HepG2 (cell line): ENCODE results near the gene TAF6L. TPM values are rescaled to one million over a fixed set of nuclear protein-coding genes. Genes with fewer than 3 reads are reported as not detected.

Experiments
- ATAC-seq: fragments of 200-7000 bp; cut with Tn5 transposase; 3 replicates; pipeline ENCODE4 v1.9.1; 2020; ENCODE audit warnings: mild to moderate bottlenecking, moderate library complexity
- BruUV-seq: library from RNA; stranded (reverse); fragments of 400-500 nt; replicated peaks from 2 replicates; lab custom pipeline; 2021; lab: Mats Ljungman, UMichigan
- CTCF ChIA-PET: fragments of 300-600 bp; formaldehyde crosslinking; extraction: SDS; loops from one replicate; lab custom pipeline; 2021; ENCODE audit warnings: low total read pairs, inconsistent platforms, low intra/inter-chr PET ratio; lab: Yijun Ruan, JAX
- POLR2A ChIA-PET: fragments of 350-600 bp; sonication (Branson Sonifier 250); formaldehyde crosslinking; loops from one replicate; lab custom pipeline; 2020; ENCODE audit warnings: antibody characterized with exemption, inconsistent platforms; lab: Yijun Ruan, JAX
- DNase-seq: peaks from one replicate; pipeline ENCODE4 v3.0.0-alpha.2; 2015; ENCODE audit warnings: low spot score
- FAIRE-seq: peaks from 3 replicates; lab custom pipeline; 2011; peaks lifted over from hg19 to GRCh38; lab: Jason Lieb, UNC
- H2AFZ ChIP-seq: one replicate; pipeline ENCODE4 v1.6.1; 2011; ENCODE audit warnings: low read length, inconsistent platforms
- H3K27ac ChIP-seq: fragments of 300-600 bp; 3 replicates; pipeline ENCODE4 v1.8.0; 2011; ENCODE audit warnings: mixed run types, mild to moderate bottlenecking, mixed read lengths, low read length, inconsistent platforms; ENCODE audit not compliant: insufficient read depth; ENCODE audit errors: extremely low read length
- H3K27me3 ChIP-seq, 2 experiments: fragments of 200-600 bp in 1 of 2; 2 replicates in 1 of 2; 3 replicates in 1 of 2; pipeline versions ENCODE4 v1.6.0 to v1.8.0; 2011; ENCODE audit warnings: low read length in 2 of 2, mild to moderate bottlenecking in 2 of 2, moderate library complexity in 2 of 2, inconsistent platforms in 1 of 2; ENCODE audit not compliant: insufficient read depth in 2 of 2, control insufficient read depth in 1 of 2
- H3K36me3 ChIP-seq, 2 experiments: fragments of 200-600 bp in 1 of 2; replicated peaks in 1 of 2; 2 replicates in 1 of 2; 3 replicates in 1 of 2; pipeline versions ENCODE4 v1.5.1 to v1.8.0; 2011; ENCODE audit warnings: low read length in 2 of 2, inconsistent platforms in 1 of 2; ENCODE audit not compliant: insufficient read depth in 2 of 2, control insufficient read depth in 1 of 2
- H3K4me1 ChIP-seq: 2 replicates; pipeline ENCODE4 v1.5.1; 2012; ENCODE audit warnings: low read length, inconsistent platforms; ENCODE audit not compliant: insufficient read depth
- H3K4me2 ChIP-seq: 2 replicates; pipeline ENCODE4 v1.6.0; 2011; ENCODE audit warnings: low read depth, low read length, inconsistent platforms
- H3K4me3 ChIP-seq, 3 experiments: fragments of 200-600 bp in 1 of 3; sonication (generic), shearing (Covaris generic) in 1 of 3; replicated peaks in 1 of 3; 2 replicates each; pipeline ENCODE4 v1.5.1; 2011 to 2016; ENCODE audit warnings: low read length in 3 of 3, inconsistent platforms in 2 of 3, low read depth in 2 of 3, mild to moderate bottlenecking in 2 of 3, control low read depth in 1 of 3, mixed read lengths in 1 of 3; ENCODE audit not compliant: insufficient read depth in 1 of 3
- H3K79me2 ChIP-seq: one replicate; pipeline ENCODE4 v1.6.1; 2011; ENCODE audit warnings: low read length, inconsistent platforms; ENCODE audit not compliant: insufficient read depth
- H3K9ac ChIP-seq: 2 replicates; pipeline ENCODE4 v1.6.0; 2011; ENCODE audit warnings: mild to moderate bottlenecking, low read depth, low read length, inconsistent platforms; ENCODE audit not compliant: insufficient read depth
- H3K9me3 ChIP-seq: 2 replicates; pipeline ENCODE4 v1.5.1; 2012; ENCODE audit warnings: mild to moderate bottlenecking, low read length
- H4K20me1 ChIP-seq: 2 replicates; pipeline ENCODE4 v1.6.0; 2011; ENCODE audit warnings: inconsistent platforms, mild to moderate bottlenecking, low read length, moderate library complexity; ENCODE audit not compliant: insufficient read depth
- AGO2 ChIP-seq: fragments of 200-400 bp; formaldehyde crosslinking; optimal IDR thresholded peaks from 2 replicates; pipeline ENCODE3; 2017; ENCODE audit warnings: mild to moderate bottlenecking, low read depth, low read length, moderate library complexity
- CCDC6 ChIP-seq: sonication (generic); formaldehyde crosslinking; IDR thresholded peaks from 2 replicates; pipeline ENCODE4 v1.8.1; 2022; ENCODE audit warnings: mild to moderate bottlenecking, missing genetic modification reagents, moderate library complexity
- EED ChIP-seq: sonication (generic); formaldehyde crosslinking; IDR thresholded peaks from 2 replicates; pipeline ENCODE4 v1.5.0; 2020; ENCODE audit warnings: mild to moderate bottlenecking, missing genetic modification reagents
- FOXA1 ChIP-seq, 2 experiments: fragments of 450-650 bp in 1 of 2; sonication (generic) in 1 of 2; formaldehyde crosslinking in 1 of 2; IDR thresholded peaks; 2 replicates each; pipeline versions ENCODE4 v1.4.0 to v1.6.1; 2016 to 2020; ENCODE audit warnings: missing genetic modification reagents in 1 of 2
- MIXL1 ChIP-seq: IDR thresholded peaks from 2 replicates; pipeline ENCODE4 v1.6.1; 2016
- MTA3 ChIP-seq: sonication (generic); formaldehyde crosslinking; IDR thresholded peaks from 2 replicates; pipeline ENCODE4 v1.4.0; 2020; ENCODE audit warnings: missing genetic modification reagents
- POLR2G ChIP-seq: fragments of 200-400 bp; formaldehyde crosslinking; IDR thresholded peaks from 2 replicates; pipeline ENCODE4 v1.6.1; 2018; ENCODE audit warnings: mild to moderate bottlenecking, low read depth, low read length, moderate library complexity
- SOX6 ChIP-seq, 2 experiments: fragments of 450-650 bp in 1 of 2; sonication (generic) in 1 of 2; formaldehyde crosslinking in 1 of 2; IDR thresholded peaks; 2 replicates each; pipeline versions ENCODE4 v1.4.0 to v1.6.1; 2017 to 2020; ENCODE audit warnings: antibody characterized with exemption in 1 of 2, mild to moderate bottlenecking in 1 of 2, missing genetic modification reagents in 1 of 2
- TRIM22 ChIP-seq: fragments of 450-650 bp; IDR thresholded peaks from 2 replicates; pipeline ENCODE4 v1.6.1; 2017
- ZNF232 ChIP-seq: sonication (generic); formaldehyde crosslinking; IDR thresholded peaks from 2 replicates; pipeline ENCODE4 v1.4.0; 2020; ENCODE audit warnings: missing genetic modification reagents, borderline replicate concordance
- ZNF607 ChIP-seq: sonication (generic); formaldehyde crosslinking; IDR thresholded peaks from 2 replicates; pipeline ENCODE4 v1.5.1; 2020; ENCODE audit warnings: missing genetic modification reagents, mild to moderate bottlenecking, borderline replicate concordance
- WGBS: methylation state at CpG from one replicate; pipeline ENCODE4 v1.1.6; 2017; ENCODE audit warnings: low lambda C conversion rate; 5-methylcytosine and 5-hydroxymethylcytosine counted together
- in situ Hi-C: cut with HindIII; loops from 2 replicates; pipeline ENCODE4 v1.10.0; 2017; ENCODE audit warnings: low pct_unique_long_range_greater_than_20kb; ENCODE audit not compliant: extremely low pct_ligation_motif_present
- intact Hi-C: fragments of 100-400 bp; cut with micrococcal nuclease; formaldehyde crosslinking; loops from one replicate; pipeline ENCODE4 v1.10.0; 2022; ENCODE audit not compliant: unreplicated experiment
- polyA plus RNA-seq, 8 experiments: library from polyadenylated mRNA; depleted of rRNA in 3 of 8; stranded (reverse) in 7 of 8; unstranded in 1 of 8; fragments of >200 nt; fragmentation: Illumina TruSeq in 4 of 8; extraction: Trizol in 4 of 8; gene quantifications; 2 replicates each; pipeline versions ENCODE4 v1.2.1 to v1.2.3, GENCODE V29; 2011 to 2016; ENCODE audit warnings: low read depth in 4 of 8, missing spikeins in 1 of 8, mixed read lengths in 1 of 8; ENCODE audit not compliant: insufficient read depth in 1 of 8
- total RNA-seq, 5 experiments: library from RNA; depleted of rRNA; stranded (reverse); fragments of >200 nt; fragmentation: Illumina TruSeq; extraction: Trizol; gene quantifications; 2 replicates each; pipeline ENCODE4 v1.2.3, GENCODE V29; 2016; ENCODE audit warnings: low read depth in 1 of 5
- TF ChIP-seq, protein P1 (sequence below): sonication (generic); formaldehyde crosslinking; conservative IDR thresholded peaks from 2 replicates; pipeline ENCODE4 v1.5.0; 2020; ENCODE audit warnings: missing genetic modification reagents
- TF ChIP-seq, protein P2 (sequence below): IDR thresholded peaks from 2 replicates; pipeline ENCODE4 v1.6.1; 2016; ENCODE audit warnings: missing genetic modification reagents, missing compliant biosample characterization
- TF ChIP-seq, protein P3 (sequence below): sonication (generic); formaldehyde crosslinking; IDR thresholded peaks from 2 replicates; pipeline ENCODE4 v1.5.0; 2020; ENCODE audit warnings: mild to moderate bottlenecking, missing genetic modification reagents

TAF6L gene
- total and polyA plus RNA-seq, 2 of the 13 experiments (the other 11 are each of a cell fraction or from before 2014, with no cell fraction given): 12.6 to 19.4 TPM

DNA sequence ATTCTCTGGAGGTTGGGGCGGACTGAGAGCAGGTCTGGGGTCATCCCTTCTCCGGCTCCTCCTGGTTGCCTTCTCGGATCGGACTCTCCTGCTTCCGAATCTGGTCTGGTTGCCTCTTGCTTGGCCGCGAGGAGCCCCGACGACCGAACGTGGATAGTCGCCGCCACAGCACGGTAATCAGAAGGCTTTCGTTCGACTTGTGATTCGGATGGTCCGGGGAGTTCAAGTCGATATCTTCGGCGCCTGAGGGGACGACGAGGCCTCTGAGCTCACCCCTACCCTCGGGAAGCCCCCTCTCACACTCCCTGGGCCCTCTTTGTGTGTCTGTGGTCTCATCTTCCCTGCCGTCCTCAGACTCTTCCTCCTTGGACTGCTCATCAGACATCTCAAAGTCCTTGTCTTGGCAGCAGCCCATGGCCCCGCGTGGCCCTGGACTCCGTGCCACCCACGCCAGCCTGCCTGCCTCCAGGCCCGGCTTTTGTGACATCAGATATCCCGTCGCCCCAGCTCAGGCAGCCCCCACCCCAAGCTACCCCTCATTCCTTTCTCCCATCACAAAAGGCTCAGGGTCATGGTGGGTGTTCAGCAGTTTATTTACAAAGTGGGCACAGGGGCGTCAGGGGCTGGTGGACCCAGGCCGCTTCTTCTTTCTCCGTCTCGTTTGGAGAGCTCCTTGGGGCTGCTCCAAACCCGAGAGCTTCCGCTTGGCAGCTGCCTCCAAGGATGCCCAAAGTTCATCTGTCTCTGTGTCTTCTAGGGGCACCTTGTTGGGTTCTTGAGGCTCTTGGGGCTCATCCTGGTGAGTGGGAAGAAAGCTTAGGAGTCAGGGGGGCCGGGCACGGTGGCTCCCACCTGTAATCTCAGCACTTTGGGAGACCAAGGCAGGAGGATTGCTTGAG, 61.4 kb downstream of the TAF6L start, which contains the start of gene TEX54:
TEX54 (minus strand) TSS at position 506 of the 899 bp plus-strand sequence.
- H3K4me1 ChIP-seq: peaks cover 35% of the 10 kb centered on the region
- ChIA-PET POLR2A (interaction anchor here (0.6 to 2.8 kb wide), 36 partner anchors 8 to 259 kb away, joined by 3 to 164 read pairs (median 6); partner anchors contain the start of genes BSCL2, C11orf98, CSKMT and EEF1G), CTCF (no interaction called here)
- whole genome bisulfite sequencing: 21% methylated on average over 37 of the region's 40 CpGs
- no peak within 1 kb of the TSS for H2AFZ ChIP-seq
- peak within 1 kb of the TSS; percentile 95 for H3K27ac ChIP-seq
- peak within 1 kb of the TSS; percentile 92 for H3K4me2 ChIP-seq
- no peaks in the 10 kb centered on the region; a peak in 1 of 5 replicates for H3K27me3 ChIP-seq
- no peaks in the 10 kb centered on the region for H3K9me3 ChIP-seq
- ATAC-seq (peak; percentile 20), DNase-seq (no peak), FAIRE-seq (no peak)
- in situ Hi-C loops: loop anchor here (5.0 kb wide), 1 partner anchor 45 kb away; the partner anchor contains the start of gene TMEM179B
- intact Hi-C loops: no loop called here
- peak within 1 kb of the TSS; percentile 78 to 100 (median 99) for H3K4me3 ChIP-seq
- TSS peak; percentile 91 for BruUV-seq
- peak within 1 kb of the TSS; percentile 94 for H3K9ac ChIP-seq
- H4K20me1 ChIP-seq: no peaks in the 10 kb centered on the region
- peaks cover 19 to 39% of the 10 kb centered on the region in 2 experiments for H3K36me3 ChIP-seq
- peaks cover 37% of the 10 kb centered on the region for H3K79me2 ChIP-seq
- TF ChIP-seq FOXA1 (IDR thresholded peaks at IDR 0.05) (no peak), FOXA1 (CRISPR knock-in tag; IDR thresholded peaks at IDR 0.05) (no peak), EED (0 out of 2 replicates have a peak, but pooled peaks have one; percentile 46), POLR2G (no peak), CCDC6 (CRISPR knock-in tag) (no peak), TRIM22 (no peak), MTA3 (CRISPR knock-in tag) (no peak), SOX6 (IDR thresholded peaks at IDR 0.05) (no peak), SOX6 (CRISPR knock-in tag; IDR thresholded peaks at IDR 0.05) (no peak), ZNF607 (CRISPR knock-in tag) (no peak), ZNF232 (CRISPR knock-in tag) (0 out of 2 replicates have a peak, but pooled peaks have one; percentile 37), MIXL1 (no peak), AGO2 (peak; percentile 91)
- TF ChIP-seq, protein P1, sequence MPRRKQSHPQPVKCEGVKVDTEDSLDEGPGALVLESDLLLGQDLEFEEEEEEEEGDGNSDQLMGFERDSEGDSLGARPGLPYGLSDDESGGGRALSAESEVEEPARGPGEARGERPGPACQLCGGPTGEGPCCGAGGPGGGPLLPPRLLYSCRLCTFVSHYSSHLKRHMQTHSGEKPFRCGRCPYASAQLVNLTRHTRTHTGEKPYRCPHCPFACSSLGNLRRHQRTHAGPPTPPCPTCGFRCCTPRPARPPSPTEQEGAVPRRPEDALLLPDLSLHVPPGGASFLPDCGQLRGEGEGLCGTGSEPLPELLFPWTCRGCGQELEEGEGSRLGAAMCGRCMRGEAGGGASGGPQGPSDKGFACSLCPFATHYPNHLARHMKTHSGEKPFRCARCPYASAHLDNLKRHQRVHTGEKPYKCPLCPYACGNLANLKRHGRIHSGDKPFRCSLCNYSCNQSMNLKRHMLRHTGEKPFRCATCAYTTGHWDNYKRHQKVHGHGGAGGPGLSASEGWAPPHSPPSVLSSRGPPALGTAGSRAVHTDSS (CRISPR knock-in tag): no peak
- TF ChIP-seq, protein P2, sequence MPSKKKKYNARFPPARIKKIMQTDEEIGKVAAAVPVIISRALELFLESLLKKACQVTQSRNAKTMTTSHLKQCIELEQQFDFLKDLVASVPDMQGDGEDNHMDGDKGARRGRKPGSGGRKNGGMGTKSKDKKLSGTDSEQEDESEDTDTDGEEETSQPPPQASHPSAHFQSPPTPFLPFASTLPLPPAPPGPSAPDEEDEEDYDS (CRISPR knock-in tag): no peak
- TF ChIP-seq, protein P3, sequence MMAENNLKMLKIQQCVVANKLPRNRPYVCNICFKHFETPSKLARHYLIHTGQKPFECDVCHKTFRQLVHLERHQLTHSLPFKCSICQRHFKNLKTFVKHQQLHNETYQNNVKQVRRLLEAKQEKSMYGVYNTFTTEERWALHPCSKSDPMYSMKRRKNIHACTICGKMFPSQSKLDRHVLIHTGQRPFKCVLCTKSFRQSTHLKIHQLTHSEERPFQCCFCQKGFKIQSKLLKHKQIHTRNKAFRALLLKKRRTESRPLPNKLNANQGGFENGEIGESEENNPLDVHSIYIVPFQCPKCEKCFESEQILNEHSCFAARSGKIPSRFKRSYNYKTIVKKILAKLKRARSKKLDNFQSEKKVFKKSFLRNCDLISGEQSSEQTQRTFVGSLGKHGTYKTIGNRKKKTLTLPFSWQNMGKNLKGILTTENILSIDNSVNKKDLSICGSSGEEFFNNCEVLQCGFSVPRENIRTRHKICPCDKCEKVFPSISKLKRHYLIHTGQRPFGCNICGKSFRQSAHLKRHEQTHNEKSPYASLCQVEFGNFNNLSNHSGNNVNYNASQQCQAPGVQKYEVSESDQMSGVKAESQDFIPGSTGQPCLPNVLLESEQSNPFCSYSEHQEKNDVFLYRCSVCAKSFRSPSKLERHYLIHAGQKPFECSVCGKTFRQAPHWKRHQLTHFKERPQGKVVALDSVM (CRISPR knock-in tag): no peak
